GM19023 (cell line): ENCODE data around the gene CCDC136.

Experiments used
- ATAC-seq: cut with Tn5 transposase; IDR thresholded peaks from one replicate; pipeline ENCODE4 v1.9.1; 2021; ENCODE audit warnings: mild to moderate bottlenecking, moderate library complexity; ENCODE audit not compliant: unreplicated experiment

The CCDC136 gene

GRCh38 chr7:128801667-128802418, 10.1 kb downstream of the CCDC136 start:
- no peak for ATAC-seq

- ATAC-seq = no peak
These were observed 12.7 kb downstream of the CCDC136 start for GRCh38 chr7:128804484-128804883.

- no peak for ATAC-seq
These were observed 13.5 kb downstream of the CCDC136 start for GRCh38 chr7:128805225-128805624.

GRCh38 chr7:128807191-128807590, 15.4 kb downstream of the CCDC136 start:
- ATAC-seq = no peak

GRCh38 chr7:128809363-128809762, 17.6 kb downstream of the CCDC136 start:
- no peak for ATAC-seq

- no peak for ATAC-seq
These were observed 18.7 kb downstream of the CCDC136 start for GRCh38 chr7:128810473-128810872.

GRCh38 chr7:128810997-128811396, 19.2 kb downstream of the CCDC136 start:
- ATAC-seq = no peak

- no peak for ATAC-seq
These were observed 20.1 kb downstream of the CCDC136 start for GRCh38 chr7:128811631-128812430.

- no peak for ATAC-seq
These were observed 20.9 kb downstream of the CCDC136 start for GRCh38 chr7:128812514-128813168.

- no peak for ATAC-seq
These were observed 22.7 kb downstream of the CCDC136 start for GRCh38 chr7:128814499-128814898.

GRCh38 chr7:128815289-128815942, 23.6 kb downstream of the CCDC136 start:
- ATAC-seq = no peak

- no peak for ATAC-seq
These were observed 26.9 kb downstream of the CCDC136 start for GRCh38 chr7:128818694-128819093.

GRCh38 chr7:128821724-128822123, 30.0 kb downstream of the CCDC136 start:
- ATAC-seq = no peak

GRCh38 chr7:128826512-128826911, 34.7 kb downstream of the CCDC136 start:
- ATAC-seq = no peak

GRCh38 chr7:128826916-128827247, 35.1 kb downstream of the CCDC136 start:
- no peak for ATAC-seq

GRCh38 chr7:128827248-128827958, 35.6 kb downstream of the CCDC136 start:
- ATAC-seq = no peak

- ATAC-seq = no peak
These were observed 36.4 kb downstream of the CCDC136 start for GRCh38 chr7:128827971-128828711.

GRCh38 chr7:128829391-128830166, 37.8 kb downstream of the CCDC136 start:
- no peak for ATAC-seq
